Smooth muscle cell (in vitro differentiated cells): Measurements from ENCODE around the gene CERS1. TPM values are rescaled to one million over a fixed set of nuclear protein-coding genes. Genes with fewer than 3 reads are reported as not detected.

ENCODE experiments used
- DNase-seq: peaks from one replicate; lab custom pipeline; 2025; ENCODE audit not compliant: unreplicated experiment; lab: John Stamatoyannopoulos, UW
- H2AFZ ChIP-seq: fragments of 200-600 bp; sonication (generic); 2 replicates; pipeline ENCODE4 v1.6.0; 2016; ENCODE audit warnings: antibody characterized with exemption, low read depth, mild to moderate bottlenecking
- H3F3A ChIP-seq: fragments of 200-600 bp; sonication (generic); 2 replicates; pipeline ENCODE4 v1.6.0; 2017; ENCODE audit warnings: antibody characterized with exemption, low read depth
- H3K27ac ChIP-seq: fragments of 200-600 bp; sonication (generic); 2 replicates; pipeline ENCODE4 v1.5.1; 2016; ENCODE audit warnings: low read depth, mild to moderate bottlenecking
- H3K27me3 ChIP-seq: fragments of 200-600 bp; sonication (generic); 2 replicates; pipeline ENCODE4 v1.6.1; 2016; ENCODE audit warnings: low read depth, mild to moderate bottlenecking
- H3K36me3 ChIP-seq: fragments of 200-600 bp; sonication (generic); 2 replicates; pipeline ENCODE4 v1.5.1; 2016; ENCODE audit warnings: low read depth
- H3K4me1 ChIP-seq: fragments of 200-600 bp; sonication (generic); 2 replicates; pipeline ENCODE4 v1.5.1; 2016; ENCODE audit warnings: low read depth
- H3K4me2 ChIP-seq: fragments of 200-600 bp; sonication (generic); 2 replicates; pipeline ENCODE4 v1.6.0; 2016; ENCODE audit warnings: mild to moderate bottlenecking
- H3K4me3 ChIP-seq: fragments of 200-600 bp; sonication (generic); 2 replicates; pipeline ENCODE4 v1.5.1; 2016; ENCODE audit warnings: mild to moderate bottlenecking
- H3K79me2 ChIP-seq: fragments of 200-600 bp; sonication (generic); 2 replicates; pipeline ENCODE4 v1.6.0; 2016; ENCODE audit warnings: low read depth, mild to moderate bottlenecking
- H3K9ac ChIP-seq: fragments of 200-600 bp; sonication (generic); 2 replicates; pipeline ENCODE4 v1.6.0; 2016; ENCODE audit warnings: low read depth
- H3K9me3 ChIP-seq: fragments of 200-600 bp; sonication (generic); replicated peaks from 2 replicates; pipeline ENCODE4 v1.5.1; 2016; ENCODE audit warnings: low read depth
- H4K20me1 ChIP-seq: fragments of 200-600 bp; sonication (generic); 2 replicates; pipeline ENCODE4 v1.6.0; 2016; ENCODE audit warnings: low read depth
- CTCF ChIP-seq: fragments of 200-600 bp; sonication (generic); IDR thresholded peaks from 2 replicates; pipeline ENCODE4 v1.5.1; 2017; ENCODE audit warnings: borderline replicate concordance, mild to moderate bottlenecking, antibody characterized with exemption; ENCODE audit not compliant: insufficient read depth, poor library complexity, severe bottlenecking
- WGBS: methylation state at CpG from one replicate; pipeline ENCODE4 v1.1.7; 2016; ENCODE audit warnings: low lambda C conversion rate; 5-methylcytosine and 5-hydroxymethylcytosine counted together
- polyA plus RNA-seq: library from polyadenylated mRNA; unstranded; fragments of >200 nt; fragmentation: Nextera tagmentation; extraction: Ambion mirVana; gene quantifications from 2 replicates; pipeline ENCODE4 v1.2.1, GENCODE V29; 2016
- total RNA-seq: library from RNA; depleted of rRNA; stranded (reverse); fragments of >200 nt; gene quantifications from 2 replicates; pipeline ENCODE4 v1.2.3, GENCODE V29; 2014

Gene CERS1
- total and polyA plus RNA-seq, 2 experiments from 2014 or later, result 2.4 to 4.2 TPM

- H3K9me3 ChIP-seq, result no peaks in the 10 kb centered on the region
- H3K79me2 ChIP-seq, result no peaks in the 10 kb centered on the region
- H3K27ac ChIP-seq, result no peak overlapping the region
- H3K4me3 ChIP-seq, result no peak overlapping the region
- H4K20me1 ChIP-seq, result peaks cover 33% of the 10 kb centered on the region
- no peaks in the 10 kb centered on the region for H3K36me3 ChIP-seq
- no peaks in the 10 kb centered on the region for H3K27me3 ChIP-seq
- no peak overlapping the region for H3K4me2 ChIP-seq
- no peak for DNase-seq
- peaks cover 6% of the 10 kb centered on the region for H3F3A ChIP-seq
- no peak for TF ChIP-seq CTCF
- H2AFZ ChIP-seq, result no peak overlapping the region
- H3K4me1 ChIP-seq, result no peaks in the 10 kb centered on the region
- 93% methylated on average over 16 of the region's 16 CpGs for WGBS
- no peak overlapping the region for H3K9ac ChIP-seq
Observed at GRCh38 chr19:18863843-18864362, 32.1 kb downstream of the CERS1 start.

DNA sequence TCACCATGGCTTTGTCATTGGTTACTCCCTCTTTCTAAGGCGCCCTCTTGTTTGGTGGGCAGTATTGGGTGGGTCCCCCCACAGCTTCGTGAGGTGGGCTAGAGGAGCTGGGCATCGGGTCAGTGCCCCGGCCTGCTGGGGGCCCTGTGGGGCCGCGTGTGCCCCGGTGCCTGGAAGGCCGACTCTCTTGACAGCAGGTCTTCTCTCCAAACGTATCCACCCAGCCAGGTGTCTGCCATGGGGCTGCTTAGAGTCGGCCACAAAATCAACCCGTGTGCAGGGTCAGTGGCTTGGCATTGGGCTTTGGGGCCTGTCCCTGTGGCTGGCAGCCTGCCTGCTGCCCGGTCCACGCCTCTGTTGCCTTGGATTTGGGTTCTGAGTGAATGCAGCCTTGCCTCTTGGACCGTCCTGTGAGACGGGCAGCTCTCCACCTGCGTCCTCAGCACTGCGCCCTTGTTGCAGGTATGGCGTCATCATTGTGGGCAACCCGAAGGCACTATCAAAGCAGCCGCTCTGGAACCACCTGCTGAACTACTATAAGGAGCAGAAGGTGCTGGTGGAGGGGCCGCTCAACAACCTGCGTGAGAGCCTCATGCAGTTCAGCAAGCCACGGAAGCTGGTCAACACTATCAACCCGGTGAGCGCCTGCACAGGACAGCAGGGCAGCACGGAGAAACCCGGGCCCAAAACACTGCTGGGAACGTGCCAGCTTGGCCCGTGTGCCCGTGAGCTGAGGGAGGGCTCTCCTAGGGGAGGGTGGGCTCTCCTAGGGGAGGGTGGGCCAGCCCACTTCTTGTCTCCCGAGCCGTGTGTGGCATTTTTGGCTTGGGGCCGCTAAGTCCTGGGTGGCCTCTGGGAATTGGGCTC lies 32.7 kb downstream of the CERS1 start:
- Histone ChIP-seq H3K27me3 (no peaks in the 10 kb centered on the region), H3K4me1 (no peaks in the 10 kb centered on the region), H3K4me3 (no peak overlapping the region), H3K79me2 (no peaks in the 10 kb centered on the region), H2AFZ (no peak overlapping the region), H3K9me3 (no peaks in the 10 kb centered on the region), H3K27ac (no peak overlapping the region), H3K36me3 (no peaks in the 10 kb centered on the region), H4K20me1 (peaks cover 31% of the 10 kb centered on the region), H3K4me2 (no peak overlapping the region), H3K9ac (no peak overlapping the region), H3F3A (peaks cover 6% of the 10 kb centered on the region)
- no peak for TF ChIP-seq CTCF
- no peak for DNase-seq
- WGBS, result 96% methylated on average over 32 of the region's 33 CpGs

- Histone ChIP-seq H4K20me1 (peaks cover 23% of the 10 kb centered on the region), H3K36me3 (no peaks in the 10 kb centered on the region), H3K27ac (no peak overlapping the region), H3K79me2 (no peaks in the 10 kb centered on the region), H3K9ac (no peak overlapping the region), H3F3A (peaks cover 6% of the 10 kb centered on the region), H2AFZ (no peak overlapping the region), H3K4me2 (no peak overlapping the region), H3K4me1 (no peaks in the 10 kb centered on the region), H3K4me3 (no peak overlapping the region), H3K9me3 (no peaks in the 10 kb centered on the region), H3K27me3 (no peaks in the 10 kb centered on the region)
- 96% methylated on average over 11 of the region's 12 CpGs for WGBS
- no peak for DNase-seq
- TF ChIP-seq CTCF, result no peak
Observed at GRCh38 chr19:18861917-18862316, 34.0 kb downstream of the CERS1 start.
